Calu3 (cell line): Measurements from ENCODE around the gene CPT1C. TPM values are rescaled to one million over a fixed set of nuclear protein-coding genes. Genes with fewer than 3 reads are reported as not detected.

Experiments used
- BruUV-seq: library from RNA; stranded (reverse); fragments of 400-500 nt; replicated peaks from 2 replicates; lab custom pipeline; 2021; lab: Mats Ljungman, UMichigan
- CTCF ChIA-PET: fragments of 300-600 bp; sonication (Branson Sonifier 250); formaldehyde crosslinking; loops from one replicate; lab custom pipeline; 2022; ENCODE audit warnings: antibody characterized with exemption; lab: Charles Lee
- DNase-seq: peaks from one replicate; pipeline ENCODE4 v3.0.0; 2022
- H3K27ac Mint-ChIP-seq: one replicate; pipeline ENCODE4 v1.8.0; 2022; ENCODE audit warnings: mixed read lengths; ENCODE audit not compliant: unreplicated experiment
- H3K27me3 Mint-ChIP-seq: one replicate; pipeline ENCODE4 v1.8.0; 2022; ENCODE audit warnings: mixed read lengths; ENCODE audit not compliant: unreplicated experiment
- H3K36me3 Mint-ChIP-seq: one replicate; pipeline ENCODE4 v1.8.0; 2022; ENCODE audit warnings: mild to moderate bottlenecking, moderate library complexity, mixed read lengths; ENCODE audit not compliant: insufficient read depth, unreplicated experiment
- H3K4me1 Mint-ChIP-seq: one replicate; pipeline ENCODE4 v1.8.0; 2022; ENCODE audit warnings: mild to moderate bottlenecking, low read depth, mixed read lengths; ENCODE audit not compliant: unreplicated experiment
- H3K4me3 Mint-ChIP-seq: one replicate; pipeline ENCODE4 v1.8.0; 2022; ENCODE audit warnings: mild to moderate bottlenecking, low read depth, moderate library complexity, mixed read lengths; ENCODE audit not compliant: unreplicated experiment
- H3K9me3 Mint-ChIP-seq: one replicate; pipeline ENCODE4 v1.8.0; 2022; ENCODE audit warnings: low read depth, mixed read lengths; ENCODE audit not compliant: unreplicated experiment
- intact Hi-C: fragments of 100-400 bp; cut with micrococcal nuclease; formaldehyde crosslinking; loops from one replicate; pipeline ENCODE4 v1.10.0; 2022; ENCODE audit not compliant: unreplicated experiment
- microRNA-seq: library from miRNA; unstranded; fragments of <30 nt; microRNA quantifications from one replicate; pipeline ENCODE4 v1.2.0, GENCODE V29; 2022
- total RNA-seq: library from RNA; stranded (reverse); gene quantifications from 2 replicates; pipeline ENCODE4 v1.2.3, GENCODE V29; 2022
- TF ChIP-seq, protein P1 (sequence below): fragments of 200-600 bp; IDR thresholded peaks from one replicate; pipeline ENCODE4 v1.8.0; 2022; ENCODE audit warnings: antibody characterized with exemption; ENCODE audit not compliant: unreplicated experiment

CPT1C gene
- total RNA-seq, 1 experiment from 2014 or later: 0.57 TPM

DNA sequence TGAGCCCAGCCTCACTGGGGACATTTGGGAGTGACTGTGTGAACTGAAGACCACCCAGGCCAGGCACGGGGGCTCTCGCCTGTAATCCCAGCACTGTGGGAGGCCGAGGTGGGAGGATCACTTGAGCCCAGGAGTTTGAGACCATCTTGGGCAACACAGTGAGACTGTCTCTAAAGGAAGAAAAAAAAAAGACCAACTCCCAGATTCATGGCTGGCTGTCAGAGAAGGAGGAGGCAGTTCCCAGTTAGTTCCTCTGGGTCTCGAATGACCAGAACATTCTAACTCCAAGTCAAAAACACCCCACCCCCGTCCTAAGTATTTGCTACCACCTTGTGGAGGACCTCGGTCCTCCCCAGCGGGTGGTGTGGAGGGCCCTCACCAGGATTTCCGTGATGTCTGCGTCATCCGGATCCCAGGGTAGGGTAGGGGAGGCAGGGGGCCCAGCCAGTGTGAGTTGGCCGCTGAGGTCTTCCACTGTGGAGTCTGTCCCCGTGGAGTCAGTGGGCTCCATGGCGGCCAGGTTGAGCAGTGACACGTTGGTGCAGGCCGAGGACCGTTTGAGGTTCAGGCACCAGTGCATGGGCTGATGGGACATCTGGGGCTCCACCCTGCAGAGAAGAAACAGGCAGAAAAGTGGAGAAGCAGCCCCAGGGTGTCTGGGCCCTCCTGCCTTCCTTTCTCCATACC, 70.9 kb downstream of the CPT1C start:
- H3K27ac Mint-ChIP-seq: no peak overlapping the region
- peaks cover 18% of the 10 kb centered on the region for H3K27me3 Mint-ChIP-seq
- TF ChIP-seq, protein P1, sequence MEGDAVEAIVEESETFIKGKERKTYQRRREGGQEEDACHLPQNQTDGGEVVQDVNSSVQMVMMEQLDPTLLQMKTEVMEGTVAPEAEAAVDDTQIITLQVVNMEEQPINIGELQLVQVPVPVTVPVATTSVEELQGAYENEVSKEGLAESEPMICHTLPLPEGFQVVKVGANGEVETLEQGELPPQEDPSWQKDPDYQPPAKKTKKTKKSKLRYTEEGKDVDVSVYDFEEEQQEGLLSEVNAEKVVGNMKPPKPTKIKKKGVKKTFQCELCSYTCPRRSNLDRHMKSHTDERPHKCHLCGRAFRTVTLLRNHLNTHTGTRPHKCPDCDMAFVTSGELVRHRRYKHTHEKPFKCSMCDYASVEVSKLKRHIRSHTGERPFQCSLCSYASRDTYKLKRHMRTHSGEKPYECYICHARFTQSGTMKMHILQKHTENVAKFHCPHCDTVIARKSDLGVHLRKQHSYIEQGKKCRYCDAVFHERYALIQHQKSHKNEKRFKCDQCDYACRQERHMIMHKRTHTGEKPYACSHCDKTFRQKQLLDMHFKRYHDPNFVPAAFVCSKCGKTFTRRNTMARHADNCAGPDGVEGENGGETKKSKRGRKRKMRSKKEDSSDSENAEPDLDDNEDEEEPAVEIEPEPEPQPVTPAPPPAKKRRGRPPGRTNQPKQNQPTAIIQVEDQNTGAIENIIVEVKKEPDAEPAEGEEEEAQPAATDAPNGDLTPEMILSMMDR: no peak
- no peak for DNase-seq
- no peak overlapping the region for H3K4me3 Mint-ChIP-seq
- no peaks in the 10 kb centered on the region for H3K4me1 Mint-ChIP-seq
- no TSS peak for BruUV-seq
- intact Hi-C loops: no loop called here
- H3K36me3 Mint-ChIP-seq: peaks cover 9% of the 10 kb centered on the region
- CTCF ChIA-PET: no interaction called here
- no peaks in the 10 kb centered on the region for H3K9me3 Mint-ChIP-seq

DNA sequence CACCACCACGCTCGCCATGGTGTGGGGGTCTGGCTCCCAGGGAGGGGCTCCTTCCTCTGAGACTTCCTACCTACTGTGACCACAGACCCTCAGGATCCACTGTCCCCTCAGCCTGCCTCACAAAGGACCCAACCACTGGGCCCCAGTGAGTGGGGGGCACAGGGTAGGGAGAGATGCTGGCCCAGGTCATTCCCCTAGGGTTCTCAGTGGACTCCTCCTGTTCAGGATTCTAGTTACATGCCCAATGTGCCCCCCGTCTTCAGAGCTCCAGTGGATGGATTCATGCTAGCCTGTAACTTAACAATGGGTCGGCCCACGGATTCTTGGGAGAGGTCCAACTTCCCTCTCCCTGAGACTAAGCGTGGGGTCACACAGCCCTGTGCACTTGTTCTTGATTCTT, 72.3 kb downstream of the CPT1C start, which contains the start of gene TSKS:
Gene TSKS, minus strand, starts transcription at position 77 of the 400 bp plus-strand sequence. Its CDS starts 59 bp downstream, at position 18.
- intact Hi-C loops: no loop called here
- no peaks in the 10 kb centered on the region for H3K9me3 Mint-ChIP-seq
- TF ChIP-seq, protein P1: no peak
- peaks cover 6% of the 10 kb centered on the region for H3K27me3 Mint-ChIP-seq
- H3K4me1 Mint-ChIP-seq: peaks cover 11% of the 10 kb centered on the region
- H3K36me3 Mint-ChIP-seq: peaks cover 22% of the 10 kb centered on the region
- H3K27ac Mint-ChIP-seq: no peak within 1 kb of the TSS
- BruUV-seq: no TSS peak
- DNase-seq: no peak
- CTCF ChIA-PET: interaction anchor here (0.7 kb wide), 1 partner anchor 97 kb away, joined by 6 read pairs; no protein-coding TSS in a partner anchor
- H3K4me3 Mint-ChIP-seq: no peak within 1 kb of the TSS

Small RNA genes lying within 50 kb of the gene (microRNA-seq; reads per million reads assigned to microRNA genes)
- not detected for gene MIR5088

Other genes with a start within 250 kb of the CPT1C start
- not detected in 2 replicates for gene SLC17A7, start 249.6 kb upstream of the CPT1C start, total RNA-seq
- 127 and 141 TPM in 2 replicates for gene PIH1D1, start 239.3 kb upstream of the CPT1C start, total RNA-seq
- gene ALDH16A1, start 237.9 kb upstream of the CPT1C start, total RNA-seq: 34.4 and 36.1 TPM in 2 replicates
- 4.8 and 7.1 TPM in 2 replicates for gene FLT3LG, start 216.9 kb upstream of the CPT1C start, total RNA-seq
- gene RPL13A, start 203.5 kb upstream of the CPT1C start, total RNA-seq: 1,844 and 1,993 TPM in 2 replicates
- gene RPS11, start 194.7 kb upstream of the CPT1C start, total RNA-seq: 1,643 and 1,795 TPM in 2 replicates
- gene FCGRT, start 178.5 kb upstream of the CPT1C start, total RNA-seq: 80.8 and 95.4 TPM in 2 replicates
- gene RCN3, start 163.1 kb upstream of the CPT1C start, total RNA-seq: 5.0 and 7.6 TPM in 2 replicates
- 76.9 and 81.2 TPM in 2 replicates for gene NOSIP, start 110.6 kb upstream of the CPT1C start, total RNA-seq
- gene PRRG2, start 109.8 kb upstream of the CPT1C start, total RNA-seq: 19.0 and 22.1 TPM in 2 replicates
- gene PRR12, start 99.9 kb upstream of the CPT1C start, total RNA-seq: 51.4 and 53.0 TPM in 2 replicates
- gene RRAS, start 51.0 kb upstream of the CPT1C start, total RNA-seq: 70.4 and 82.2 TPM in 2 replicates
- 129 and 137 TPM in 2 replicates for gene SCAF1, start 48.9 kb upstream of the CPT1C start, total RNA-seq
- gene IRF3, start 25.3 kb upstream of the CPT1C start, total RNA-seq: 189 and 191 TPM in 2 replicates
- gene BCL2L12, start 25.2 kb upstream of the CPT1C start, total RNA-seq: 66.5 and 70.8 TPM in 2 replicates
- 350 and 369 TPM in 2 replicates for gene PRMT1, start 13.8 kb upstream of the CPT1C start, total RNA-seq
- gene ADM5, start 1.5 kb upstream of the CPT1C start, total RNA-seq: 17.0 and 18.5 TPM in 2 replicates
- not detected in 2 replicates for gene TSKS, start 72.2 kb downstream of the CPT1C start, total RNA-seq
- gene AP2A1, start 75.9 kb downstream of the CPT1C start, total RNA-seq: 80.1 and 89.0 TPM in 2 replicates
- 12.2 and 17.0 TPM in 2 replicates for gene FUZ, start 122.2 kb downstream of the CPT1C start, total RNA-seq
- 89.7 and 95.8 TPM in 2 replicates for gene MED25, start 127.2 kb downstream of the CPT1C start, total RNA-seq
- gene PTOV1, start 160.0 kb downstream of the CPT1C start, total RNA-seq: 231 and 256 TPM in 2 replicates
- gene PNKP, start 176.5 kb downstream of the CPT1C start, total RNA-seq: 185 and 189 TPM in 2 replicates
- gene AKT1S1, start 186.2 kb downstream of the CPT1C start, total RNA-seq: 58.9 and 65.2 TPM in 2 replicates
- gene TBC1D17, start 186.6 kb downstream of the CPT1C start, total RNA-seq: 54.7 and 56.9 TPM in 2 replicates
- 8.2 and 10.7 TPM in 2 replicates for gene IL4I1, start 205.8 kb downstream of the CPT1C start, total RNA-seq
- 30.7 and 40.6 TPM in 2 replicates for gene ATF5, start 238.1 kb downstream of the CPT1C start, total RNA-seq
- 116 and 124 TPM in 2 replicates for gene NUP62, start 238.4 kb downstream of the CPT1C start, total RNA-seq